Right lobe of liver (tissue), 4 donors: Measurements from ENCODE around the gene CCDC50.

ENCODE experiments used
- POLR2A ChIP-seq: fragments of 450-650 bp; IDR thresholded peaks from one replicate; pipeline ENCODE4 v1.6.1; 2017; ENCODE audit warnings: antibody characterized with exemption, mild to moderate bottlenecking
- TF ChIP-seq, protein P1 (sequence below), 4 donors: fragments of 200-600 bp in 3 of 4; fragments of 450-650 bp in 1 of 4; IDR thresholded peaks; one replicate each; pipeline versions ENCODE4 v1.5.1 to v1.8.0; 2016 to 2022; ENCODE audit warnings: antibody characterized with exemption in 4 of 4, mild to moderate bottlenecking in 2 of 4
- donor health status: DM: no; HTN: no; CAD: no.
- donor health status: DM: no; HTN: no; CAD: no.
- donor health status: DM: no; HTN: yes; CAD: no.

GRCh38 chr3:191383124-191383523 is 53.9 kb downstream of the CCDC50 start:
- TF ChIP-seq, protein P1, sequence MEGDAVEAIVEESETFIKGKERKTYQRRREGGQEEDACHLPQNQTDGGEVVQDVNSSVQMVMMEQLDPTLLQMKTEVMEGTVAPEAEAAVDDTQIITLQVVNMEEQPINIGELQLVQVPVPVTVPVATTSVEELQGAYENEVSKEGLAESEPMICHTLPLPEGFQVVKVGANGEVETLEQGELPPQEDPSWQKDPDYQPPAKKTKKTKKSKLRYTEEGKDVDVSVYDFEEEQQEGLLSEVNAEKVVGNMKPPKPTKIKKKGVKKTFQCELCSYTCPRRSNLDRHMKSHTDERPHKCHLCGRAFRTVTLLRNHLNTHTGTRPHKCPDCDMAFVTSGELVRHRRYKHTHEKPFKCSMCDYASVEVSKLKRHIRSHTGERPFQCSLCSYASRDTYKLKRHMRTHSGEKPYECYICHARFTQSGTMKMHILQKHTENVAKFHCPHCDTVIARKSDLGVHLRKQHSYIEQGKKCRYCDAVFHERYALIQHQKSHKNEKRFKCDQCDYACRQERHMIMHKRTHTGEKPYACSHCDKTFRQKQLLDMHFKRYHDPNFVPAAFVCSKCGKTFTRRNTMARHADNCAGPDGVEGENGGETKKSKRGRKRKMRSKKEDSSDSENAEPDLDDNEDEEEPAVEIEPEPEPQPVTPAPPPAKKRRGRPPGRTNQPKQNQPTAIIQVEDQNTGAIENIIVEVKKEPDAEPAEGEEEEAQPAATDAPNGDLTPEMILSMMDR (IDR thresholded peaks at IDR 0.05), result no peak
- no peak for TF ChIP-seq POLR2A
